Neuronal stem cell (in vitro differentiated cells): ENCODE results near the gene PLXDC2.

Experiments
- DNase-seq: peaks from one replicate; pipeline ENCODE4 v3.0.0-alpha.2; 2013; ENCODE audit warnings: low spot score
- H2AFZ ChIP-seq: one replicate; pipeline ENCODE4 v1.6.1; 2013; ENCODE audit warnings: mild to moderate bottlenecking, low read length, inconsistent platforms
- H2AK5ac ChIP-seq: 2 replicates; pipeline ENCODE4 v1.6.1; 2013; ENCODE audit warnings: low read depth, mild to moderate bottlenecking, inconsistent platforms, low read length, moderate library complexity, mixed read lengths
- H2BK120ac ChIP-seq: 2 replicates; pipeline ENCODE4 v1.6.1; 2013; ENCODE audit warnings: low read depth, mild to moderate bottlenecking, inconsistent platforms, low read length, moderate library complexity, mixed read lengths
- H2BK12ac ChIP-seq: one replicate; pipeline ENCODE4 v1.6.1; 2013; ENCODE audit warnings: low read length, inconsistent platforms
- H2BK15ac ChIP-seq: 2 replicates; pipeline ENCODE4 v1.6.1; 2013; ENCODE audit warnings: mild to moderate bottlenecking, low read length, inconsistent platforms, mixed read lengths
- H2BK5ac ChIP-seq: one replicate; pipeline ENCODE4 v1.6.1; 2013; ENCODE audit warnings: inconsistent platforms, mild to moderate bottlenecking, low read length, moderate library complexity
- H3K14ac ChIP-seq: one replicate; pipeline ENCODE4 v1.6.1; 2013; ENCODE audit warnings: low read length, inconsistent platforms
- H3K18ac ChIP-seq: 2 replicates; pipeline ENCODE4 v1.6.1; 2013; ENCODE audit warnings: low read length, inconsistent platforms
- H3K23ac ChIP-seq: 2 replicates; pipeline ENCODE4 v1.6.1; 2013; ENCODE audit warnings: low read depth, mild to moderate bottlenecking, mixed read lengths, low read length, inconsistent platforms; ENCODE audit not compliant: poor library complexity
- H3K27ac ChIP-seq: replicated peaks from 3 replicates; pipeline ENCODE4 v1.5.1; 2013; ENCODE audit warnings: low read length, inconsistent platforms
- H3K27me3 ChIP-seq, 3 experiments: 2 replicates each; pipeline ENCODE4 v1.6.1; 2013; ENCODE audit warnings: low read length in 3 of 3, mild to moderate bottlenecking in 2 of 3, inconsistent platforms in 1 of 3, low read depth in 1 of 3, mixed read lengths in 1 of 3, moderate library complexity in 1 of 3; ENCODE audit not compliant: control insufficient read depth in 3 of 3, insufficient read depth in 3 of 3
- H3K36me3 ChIP-seq, 2 donors: replicated peaks in 1 of 2; 2 replicates each; pipeline ENCODE4 v1.6.1; 2013; ENCODE audit warnings: low read length in 2 of 2; ENCODE audit not compliant: control insufficient read depth in 2 of 2, insufficient read depth in 2 of 2
- H3K4ac ChIP-seq: 2 replicates; pipeline ENCODE4 v1.6.1; 2013; ENCODE audit warnings: inconsistent platforms, mild to moderate bottlenecking, low read length, moderate library complexity
- H3K4me1 ChIP-seq, 2 donors: 1 replicate in 1 of 2; 2 replicates in 1 of 2; pipeline ENCODE4 v1.6.1; 2013; ENCODE audit warnings: low read length in 2 of 2, low read depth in 1 of 2; ENCODE audit not compliant: control insufficient read depth in 2 of 2, insufficient read depth in 1 of 2
- H3K4me2 ChIP-seq: one replicate; pipeline ENCODE4 v1.6.1; 2013; ENCODE audit warnings: mild to moderate bottlenecking, low read length, inconsistent platforms; ENCODE audit not compliant: insufficient read depth, poor library complexity, severe bottlenecking
- H3K4me3 ChIP-seq, 2 donors: 2 replicates each; pipeline ENCODE4 v1.5.1; 2013; ENCODE audit warnings: low read length in 2 of 2, mild to moderate bottlenecking in 2 of 2, inconsistent platforms in 1 of 2, moderate library complexity in 1 of 2
- H3K79me1 ChIP-seq: one replicate; pipeline ENCODE4 v1.6.1; 2013; ENCODE audit warnings: low read depth, mild to moderate bottlenecking, inconsistent platforms, low read length, moderate library complexity
- H3K9ac ChIP-seq: one replicate; pipeline ENCODE4 v1.6.1; 2013; ENCODE audit warnings: mild to moderate bottlenecking, low read depth, low read length, inconsistent platforms; ENCODE audit not compliant: poor library complexity
- H3K9me3 ChIP-seq, 2 donors: replicated peaks in 1 of 2; 2 replicates each; pipeline versions ENCODE3 to v1.6.1; 2013; ENCODE audit warnings: low read length in 2 of 2, mild to moderate bottlenecking in 2 of 2, inconsistent platforms in 1 of 2, low read depth in 1 of 2, mixed read lengths in 1 of 2, moderate library complexity in 1 of 2; ENCODE audit not compliant: control insufficient read depth in 2 of 2, insufficient read depth in 1 of 2
- H4K8ac ChIP-seq: one replicate; pipeline ENCODE4 v1.6.1; 2013; ENCODE audit warnings: low read depth, mild to moderate bottlenecking, inconsistent platforms, low read length, moderate library complexity
- H4K91ac ChIP-seq: one replicate; pipeline ENCODE4 v1.6.1; 2013; ENCODE audit warnings: low read length, low read depth, mild to moderate bottlenecking, inconsistent platforms; ENCODE audit not compliant: poor library complexity
- WGBS, 2 donors: extraction: QIAGEN DNeasy Blood & Tissue Kit; methylation state at CpG; one replicate each; pipeline ENCODE4 v1.1.7; 2013; ENCODE audit warnings: missing lambda C conversion rate in 2 of 2, mixed read lengths in 1 of 2; ENCODE audit not compliant: insufficient read length in 2 of 2, insufficient replicate concordance in 1 of 2; ENCODE audit errors: extremely low coverage in 2 of 2; 5-methylcytosine and 5-hydroxymethylcytosine counted together

The PLXDC2 gene

DNA sequence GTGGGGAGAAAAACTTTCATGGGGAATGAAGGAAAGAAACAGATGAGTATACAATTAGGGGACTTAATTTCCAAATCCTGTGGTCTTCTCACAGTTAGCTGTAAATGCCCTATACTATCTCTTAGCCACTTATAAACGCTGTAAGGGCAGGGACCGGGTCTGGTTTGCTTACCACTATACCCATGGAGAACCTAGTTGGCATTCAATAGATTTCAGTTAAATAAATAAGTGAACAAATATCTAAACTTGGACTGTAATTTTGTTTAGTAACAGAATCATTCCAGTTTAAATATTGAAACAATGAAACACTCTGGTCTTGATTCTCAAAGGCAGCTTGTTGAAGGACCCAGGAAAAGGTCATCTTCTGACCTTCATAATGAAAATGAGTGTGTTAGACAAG is 158.3 kb downstream of the PLXDC2 start:
- no peak overlapping the region for H3K4me3 ChIP-seq
- H3K36me3 ChIP-seq = no peaks in the 10 kb centered on the region
- H2BK12ac ChIP-seq = no peak overlapping the region
- no peak overlapping the region for H4K8ac ChIP-seq
- no peak overlapping the region for H3K18ac ChIP-seq
- no peaks in the 10 kb centered on the region for H3K79me1 ChIP-seq
- H4K91ac ChIP-seq = no peak overlapping the region
- H3K23ac ChIP-seq = no peak overlapping the region
- H3K4ac ChIP-seq = no peak overlapping the region
- no peak overlapping the region for H3K14ac ChIP-seq
- no peak overlapping the region for H2BK15ac ChIP-seq
- no peaks in the 10 kb centered on the region for H3K9me3 ChIP-seq
- no peak overlapping the region for H3K4me2 ChIP-seq
- no peak overlapping the region for H2AK5ac ChIP-seq
- H2AFZ ChIP-seq = no peak overlapping the region
- no peaks in the 10 kb centered on the region for H3K4me1 ChIP-seq
- H2BK5ac ChIP-seq = no peak overlapping the region
- H2BK120ac ChIP-seq = no peak overlapping the region
- H3K27ac ChIP-seq = no peak overlapping the region
- no peak for DNase-seq
- no CpG with 5 or more reads among the region's 2 CpGs for WGBS, 2 donors
- no peaks in the 10 kb centered on the region for H3K27me3 ChIP-seq
- H3K9ac ChIP-seq = no peak overlapping the region

DNA sequence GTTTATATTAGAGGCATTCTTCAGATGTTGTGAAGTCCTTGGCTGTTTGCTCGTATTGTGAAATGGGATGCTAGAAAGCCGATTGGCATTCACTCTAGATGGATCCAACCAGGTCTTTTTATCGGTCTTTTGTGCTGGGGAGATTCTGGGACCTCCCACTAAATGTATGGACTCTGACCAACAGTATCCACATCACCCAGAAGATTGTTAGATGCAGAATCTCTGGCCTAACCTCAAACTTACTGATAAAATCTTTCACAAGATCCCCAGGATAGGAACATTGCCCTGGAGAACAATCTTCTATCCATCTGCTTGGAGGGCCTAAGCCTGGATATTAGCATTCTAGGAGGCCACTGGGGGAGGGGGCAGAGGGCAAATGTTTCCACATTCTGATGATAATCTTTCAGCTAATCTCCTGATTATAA is 160.9 kb downstream of the PLXDC2 start:
- Histone ChIP-seq H3K4me2 (no peak overlapping the region), H2BK120ac (no peak overlapping the region), H2BK12ac (no peak overlapping the region), H3K27me3 (no peaks in the 10 kb centered on the region), H2AK5ac (no peak overlapping the region), H4K91ac (no peak overlapping the region), H3K18ac (no peak overlapping the region), H3K9me3 (no peaks in the 10 kb centered on the region), H3K14ac (no peak overlapping the region), H3K27ac (no peak overlapping the region), H3K79me1 (no peaks in the 10 kb centered on the region), H2BK15ac (no peak overlapping the region), H3K36me3 (no peaks in the 10 kb centered on the region), H3K9ac (no peak overlapping the region), H3K23ac (no peak overlapping the region), H3K4me3 (no peak overlapping the region), H4K8ac (no peak overlapping the region), H2AFZ (no peak overlapping the region), H3K4me1 (peaks cover 0 to 2% of the 10 kb centered on the region in 2 donors), H2BK5ac (no peak overlapping the region), H3K4ac (no peak overlapping the region)
- WGBS, 2 donors = no CpG with 5 or more reads among the region's 3 CpGs
- no peak for DNase-seq

DNA sequence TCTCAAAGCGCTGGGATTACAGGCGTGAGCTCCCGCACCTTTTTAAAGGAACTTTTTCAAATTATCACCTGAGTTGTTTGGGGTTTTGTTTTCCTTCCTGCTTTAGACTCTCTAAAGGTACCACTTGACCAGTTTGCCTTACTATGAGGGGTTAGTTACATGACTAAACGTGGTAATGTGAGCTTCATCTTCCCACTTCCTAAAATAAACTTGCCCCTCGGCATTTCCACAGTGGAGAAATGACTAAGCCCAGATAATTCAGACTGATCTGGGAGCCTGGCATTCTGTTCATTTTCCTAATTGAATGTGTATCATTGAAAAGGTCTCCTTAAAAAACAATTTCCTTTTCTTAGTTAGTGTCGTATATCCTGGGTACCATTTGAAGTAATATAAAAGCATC is 163.4 kb downstream of the PLXDC2 start:
- H2AK5ac ChIP-seq = no peak overlapping the region
- WGBS, 2 donors = no CpG with 5 or more reads among the region's 6 CpGs
- no peak overlapping the region for H3K14ac ChIP-seq

DNA sequence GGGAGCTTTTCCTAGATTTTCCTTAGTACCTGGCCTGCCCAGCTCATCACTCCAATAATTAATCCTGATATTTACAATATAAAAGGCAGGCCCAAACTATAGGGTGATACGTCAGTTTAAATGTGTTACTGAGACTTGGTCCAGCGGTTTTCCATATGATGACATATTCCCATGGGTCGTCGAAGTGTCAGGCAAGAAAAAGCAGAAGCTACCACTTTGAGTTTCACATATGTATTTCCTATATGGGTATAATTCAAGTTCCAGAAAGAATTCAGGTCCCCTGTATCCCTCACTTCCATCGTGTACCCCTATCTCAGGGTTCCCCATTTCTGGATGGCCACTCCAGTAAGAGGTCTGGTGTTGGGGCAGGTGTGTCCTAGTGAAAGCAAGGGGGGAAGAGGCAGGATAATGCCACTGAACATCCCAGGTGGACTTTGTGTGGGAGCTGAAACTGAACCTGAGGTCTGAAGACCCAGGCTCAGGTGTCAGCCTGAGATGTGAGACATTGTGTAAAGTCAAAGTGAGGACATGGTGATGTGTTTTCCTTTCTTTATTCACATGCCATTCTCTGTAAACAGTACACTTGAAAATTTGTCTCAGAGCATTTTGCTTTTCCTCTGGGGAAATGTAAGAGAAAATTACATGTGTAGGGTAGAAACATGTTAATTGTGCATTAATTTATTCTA is 167.8 kb downstream of the PLXDC2 start:
- H3K27ac ChIP-seq = no peak overlapping the region
- H2AFZ ChIP-seq = no peak overlapping the region

More for the DNA sequence above, 163.4 kb downstream of the PLXDC2 start:
- Histone ChIP-seq H3K36me3 (no peaks in the 10 kb centered on the region), H3K9me3 (no peaks in the 10 kb centered on the region), H2BK5ac (no peak overlapping the region), H2BK12ac (no peak overlapping the region), H2BK120ac (no peak overlapping the region), H3K9ac (no peak overlapping the region), H4K91ac (no peak overlapping the region), H2BK15ac (no peak overlapping the region), H4K8ac (no peak overlapping the region), H2AFZ (no peak overlapping the region), H3K27me3 (no peaks in the 10 kb centered on the region), H3K4ac (no peak overlapping the region), H3K23ac (no peak overlapping the region), H3K27ac (no peak overlapping the region), H3K18ac (no peak overlapping the region), H3K4me2 (no peak overlapping the region), H3K4me1 (peaks cover 0 to 7% of the 10 kb centered on the region in 2 donors), H3K4me3 (no peak overlapping the region), H3K79me1 (no peaks in the 10 kb centered on the region)
- DNase-seq = no peak

More for the DNA sequence above, 167.8 kb downstream of the PLXDC2 start:
- no peak overlapping the region for H3K4me3 ChIP-seq
- peak overlapping the region; percentile 45 for H3K18ac ChIP-seq
- H2BK5ac ChIP-seq = no peak overlapping the region
- H3K4ac ChIP-seq = no peak overlapping the region
- H3K36me3 ChIP-seq = no peaks in the 10 kb centered on the region
- H2BK15ac ChIP-seq = no peak overlapping the region
- H3K9ac ChIP-seq = no peak overlapping the region
- no peak overlapping the region for H4K91ac ChIP-seq
- no peak overlapping the region for H3K14ac ChIP-seq
- no peak overlapping the region for H3K4me2 ChIP-seq
- WGBS, 2 donors = no CpG with 5 or more reads among the region's 5 CpGs
- H2BK12ac ChIP-seq = no peak overlapping the region
- peaks cover 0 to 11% of the 10 kb centered on the region in 2 donors for H3K4me1 ChIP-seq
- no peak overlapping the region for H3K23ac ChIP-seq
- H3K79me1 ChIP-seq = no peaks in the 10 kb centered on the region
- DNase-seq = no peak
- no peak overlapping the region for H4K8ac ChIP-seq
- no peak overlapping the region for H2AK5ac ChIP-seq
- no peak overlapping the region for H2BK120ac ChIP-seq
- H3K27me3 ChIP-seq = no peaks in the 10 kb centered on the region
- H3K9me3 ChIP-seq = no peaks in the 10 kb centered on the region
